ENCODE measurements around the gene RAD51AP1. TPM values are rescaled to one million over a fixed set of nuclear protein-coding genes. Genes with fewer than 3 reads are reported as not detected.
"Not testable (repeated sequence)": the region's sequence is repeated elsewhere in the genome, so short reads cannot be mapped to it uniquely, and the experiment has no call there.

Gene RAD51AP1
- total RNA-seq, 1 donor, result 2.2 TPM

DNA sequence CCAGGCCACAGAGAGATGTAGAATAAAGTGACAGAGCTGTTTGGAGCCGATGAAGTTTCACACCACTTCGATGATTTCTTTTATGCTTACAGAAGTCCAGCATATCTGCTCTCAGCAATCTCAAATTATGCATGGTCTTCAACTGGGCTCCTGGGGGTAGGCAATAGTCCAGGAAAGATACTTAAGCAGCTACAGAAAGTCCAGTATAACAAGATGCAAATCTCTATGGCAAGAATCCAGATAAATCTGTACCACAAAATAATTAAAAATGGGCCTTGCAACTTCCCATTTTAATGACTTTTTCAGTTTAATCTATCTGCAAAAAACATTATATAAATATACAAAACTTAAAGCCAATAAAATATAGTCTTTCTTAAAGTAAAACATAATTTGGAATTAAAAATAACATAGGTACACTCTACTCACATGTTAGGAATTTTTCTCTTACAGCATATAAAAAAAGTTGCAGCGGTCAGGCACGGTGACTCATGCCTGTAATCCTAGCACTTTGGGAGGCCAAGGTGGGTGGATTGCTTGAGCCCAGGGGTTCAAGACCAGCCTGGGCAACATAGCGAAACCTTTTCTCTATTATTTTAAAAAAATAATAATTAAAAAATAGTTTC, 20.5 kb upstream of the RAD51AP1 start:
- peaks cover 7% of the 10 kb centered on the region for H3K4me1 ChIP-seq (ENCODE audit: insufficient read depth, low read length)
- H2AFZ ChIP-seq (ENCODE audit: low read length), result no peak overlapping the region
- no peaks in the 10 kb centered on the region for H3K27me3 ChIP-seq (ENCODE audit: insufficient read depth, low read length)
- no peak overlapping the region for H3K4me3 ChIP-seq (ENCODE audit: insufficient read depth, low read length)
- no peak overlapping the region for H3K27ac ChIP-seq (ENCODE audit: low read depth, low read length)
- H3K36me3 ChIP-seq (ENCODE audit: insufficient read depth, low read length), result peaks cover 14% of the 10 kb centered on the region
- DNase-seq (ENCODE audit: insufficient read length, low spot score, missing footprints), result peak; percentile 52
- no peaks in the 10 kb centered on the region for H3K9me3 ChIP-seq (ENCODE audit: low read depth, low read length)
- TF ChIP-seq, protein P1, sequence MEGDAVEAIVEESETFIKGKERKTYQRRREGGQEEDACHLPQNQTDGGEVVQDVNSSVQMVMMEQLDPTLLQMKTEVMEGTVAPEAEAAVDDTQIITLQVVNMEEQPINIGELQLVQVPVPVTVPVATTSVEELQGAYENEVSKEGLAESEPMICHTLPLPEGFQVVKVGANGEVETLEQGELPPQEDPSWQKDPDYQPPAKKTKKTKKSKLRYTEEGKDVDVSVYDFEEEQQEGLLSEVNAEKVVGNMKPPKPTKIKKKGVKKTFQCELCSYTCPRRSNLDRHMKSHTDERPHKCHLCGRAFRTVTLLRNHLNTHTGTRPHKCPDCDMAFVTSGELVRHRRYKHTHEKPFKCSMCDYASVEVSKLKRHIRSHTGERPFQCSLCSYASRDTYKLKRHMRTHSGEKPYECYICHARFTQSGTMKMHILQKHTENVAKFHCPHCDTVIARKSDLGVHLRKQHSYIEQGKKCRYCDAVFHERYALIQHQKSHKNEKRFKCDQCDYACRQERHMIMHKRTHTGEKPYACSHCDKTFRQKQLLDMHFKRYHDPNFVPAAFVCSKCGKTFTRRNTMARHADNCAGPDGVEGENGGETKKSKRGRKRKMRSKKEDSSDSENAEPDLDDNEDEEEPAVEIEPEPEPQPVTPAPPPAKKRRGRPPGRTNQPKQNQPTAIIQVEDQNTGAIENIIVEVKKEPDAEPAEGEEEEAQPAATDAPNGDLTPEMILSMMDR (IDR thresholded peaks at IDR 0.05; ENCODE audit: extremely low read depth, low read depth, low read length), result no peak
- H3K4me2 ChIP-seq (ENCODE audit: insufficient read depth, low read length), result no peak overlapping the region
- H4K20me1 ChIP-seq (ENCODE audit: insufficient read depth, low read length), result no peaks in the 10 kb centered on the region
- no peaks in the 10 kb centered on the region for H3K79me2 ChIP-seq (ENCODE audit: insufficient read depth, low read length)

DNA sequence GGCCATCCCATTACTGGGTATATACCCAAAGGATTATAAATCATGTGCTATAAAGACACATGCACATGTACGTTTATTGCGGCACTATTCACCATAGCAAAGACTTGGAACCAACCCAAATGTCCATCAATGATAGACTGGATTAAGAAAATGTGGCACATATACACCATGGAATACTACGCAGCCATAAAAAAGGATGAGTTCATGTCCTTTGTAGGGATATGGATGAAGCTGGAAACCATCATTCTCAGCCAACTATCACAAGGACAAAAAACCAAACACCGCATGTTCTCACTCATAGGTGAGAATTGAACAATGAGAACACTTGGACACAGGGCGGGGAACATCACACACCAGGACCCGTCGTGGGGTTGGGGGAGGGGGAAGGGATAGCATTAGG, 15.2 kb upstream of the RAD51AP1 start:
- not testable (repeated sequence) for H3K79me2 ChIP-seq (ENCODE audit: insufficient read depth, low read length); H3K9me3 ChIP-seq (ENCODE audit: low read depth, low read length); H4K20me1 ChIP-seq (ENCODE audit: insufficient read depth, low read length); H3K4me2 ChIP-seq (ENCODE audit: insufficient read depth, low read length); H2AFZ ChIP-seq (ENCODE audit: low read length); H3K27me3 ChIP-seq (ENCODE audit: insufficient read depth, low read length); H3K4me1 ChIP-seq (ENCODE audit: insufficient read depth, low read length); H3K4me3 ChIP-seq (ENCODE audit: insufficient read depth, low read length); H3K27ac ChIP-seq (ENCODE audit: low read depth, low read length); DNase-seq (ENCODE audit: insufficient read length, low spot score, missing footprints)
- H3K36me3 ChIP-seq (ENCODE audit: insufficient read depth, low read length), result peaks cover 20% of the 10 kb centered on the region

DNA sequence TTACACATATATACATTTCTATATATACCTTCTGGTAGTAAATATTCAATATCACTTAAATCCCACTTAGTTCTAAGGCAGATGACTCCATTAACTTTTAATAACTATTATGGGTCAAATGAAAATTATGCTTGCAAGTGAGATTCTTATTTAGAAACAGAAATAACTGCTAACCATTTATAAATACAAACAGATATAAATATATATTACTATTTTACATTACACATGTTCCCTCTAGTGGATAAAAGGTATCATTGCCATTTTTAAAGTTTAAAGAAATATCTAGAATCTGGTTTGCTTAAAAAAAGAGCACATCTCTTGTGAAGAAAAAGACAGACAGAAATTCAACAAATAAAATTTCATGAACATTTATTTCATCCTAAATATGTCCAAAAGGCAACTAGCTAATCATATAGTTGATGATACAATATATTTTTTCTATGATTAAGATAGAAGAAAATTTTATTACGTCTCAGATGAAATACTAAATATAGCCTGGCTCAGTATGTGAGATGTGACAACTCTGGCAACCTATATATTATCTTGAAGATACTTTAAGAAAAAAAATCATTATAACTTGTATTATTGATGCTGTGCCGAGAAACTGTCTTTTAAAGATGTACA, 11.7 kb upstream of the RAD51AP1 start:
- Histone ChIP-seq H4K20me1 (ENCODE audit: insufficient read depth, low read length) (no peaks in the 10 kb centered on the region), H3K27me3 (ENCODE audit: insufficient read depth, low read length) (no peaks in the 10 kb centered on the region), H3K4me1 (ENCODE audit: insufficient read depth, low read length) (no peaks in the 10 kb centered on the region), H3K79me2 (ENCODE audit: insufficient read depth, low read length) (no peaks in the 10 kb centered on the region), H3K4me2 (ENCODE audit: insufficient read depth, low read length) (no peak overlapping the region), H3K27ac (ENCODE audit: low read depth, low read length) (no peak overlapping the region), H3K36me3 (ENCODE audit: insufficient read depth, low read length) (peaks cover 26% of the 10 kb centered on the region), H3K4me3 (ENCODE audit: insufficient read depth, low read length) (no peak overlapping the region), H3K9me3 (ENCODE audit: low read depth, low read length) (no peaks in the 10 kb centered on the region), H2AFZ (ENCODE audit: low read length) (no peak overlapping the region)
- TF ChIP-seq, protein P1 (IDR thresholded peaks at IDR 0.05; ENCODE audit: extremely low read depth, low read depth, low read length), result peak; percentile 59
- no peak for DNase-seq (ENCODE audit: insufficient read length, low spot score, missing footprints)

DNA sequence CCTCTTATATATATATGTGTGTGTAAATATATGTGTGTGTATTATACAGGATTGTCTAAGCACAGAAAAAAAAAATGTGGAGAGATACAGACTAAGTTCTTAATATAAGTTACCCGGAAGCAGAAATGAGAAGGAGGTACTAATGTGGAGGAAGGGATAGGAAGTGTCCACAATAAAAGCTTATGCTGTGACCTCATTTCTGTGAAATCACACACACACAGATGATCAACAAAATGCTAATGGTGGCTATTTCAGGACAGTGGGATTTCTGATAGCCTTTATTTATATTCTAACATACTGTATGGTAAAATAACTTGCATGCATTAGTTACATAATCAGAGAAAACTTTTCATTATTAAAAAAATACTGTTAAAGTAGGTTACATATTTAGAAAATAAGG, 8.5 kb upstream of the RAD51AP1 start:
- no peaks in the 10 kb centered on the region for H3K27me3 ChIP-seq (ENCODE audit: insufficient read depth, low read length)
- no peaks in the 10 kb centered on the region for H3K9me3 ChIP-seq (ENCODE audit: low read depth, low read length)
- H3K4me1 ChIP-seq (ENCODE audit: insufficient read depth, low read length), result no peaks in the 10 kb centered on the region
- H3K36me3 ChIP-seq (ENCODE audit: insufficient read depth, low read length), result peaks cover 35% of the 10 kb centered on the region
- TF ChIP-seq, protein P1 (IDR thresholded peaks at IDR 0.05; ENCODE audit: extremely low read depth, low read depth, low read length), result no peak
- DNase-seq (ENCODE audit: insufficient read length, low spot score, missing footprints), result no peak
- H3K4me3 ChIP-seq (ENCODE audit: insufficient read depth, low read length), result no peak overlapping the region
- H4K20me1 ChIP-seq (ENCODE audit: insufficient read depth, low read length), result no peaks in the 10 kb centered on the region
- H3K27ac ChIP-seq (ENCODE audit: low read depth, low read length), result no peak overlapping the region
- H2AFZ ChIP-seq (ENCODE audit: low read length), result no peak overlapping the region
- H3K79me2 ChIP-seq (ENCODE audit: insufficient read depth, low read length), result peaks cover 3% of the 10 kb centered on the region
- H3K4me2 ChIP-seq (ENCODE audit: insufficient read depth, low read length), result no peak overlapping the region
